H1 (cell line): ENCODE results near the gene SEMA3G. TPM values are rescaled to one million over a fixed set of nuclear protein-coding genes. Genes with fewer than 3 reads are reported as not detected.

ENCODE experiments used
- CTCF ChIA-PET: fragments of 300-600 bp; sonication (Branson Sonifier 250); formaldehyde crosslinking; loops from one replicate; lab custom pipeline; 2021; ENCODE audit not compliant: partially characterized antibody; lab: Charles Lee
- POLR2A ChIA-PET: fragments of 300-600 bp; sonication (Branson Sonifier 250); formaldehyde crosslinking; loops from one replicate; lab custom pipeline; 2021; ENCODE audit warnings: inconsistent platforms; ENCODE audit not compliant: partially characterized antibody; lab: Charles Lee
- DNase-seq, 2 experiments: peaks; one replicate each; pipeline versions ENCODE4 v3.0.0 to v3.0.0-alpha.2; 2010 to 2022; ENCODE audit warnings: low spot score in 2 of 2, low read depth in 1 of 2, mixed read lengths in 1 of 2
- FAIRE-seq: peaks from 2 replicates; lab custom pipeline; 2011; peaks lifted over from hg19 to GRCh38; lab: Jason Lieb, UNC
- H2AFZ ChIP-seq: 2 replicates; pipeline ENCODE4 v1.8.1; 2012; ENCODE audit warnings: low read length, inconsistent platforms
- H2AK5ac ChIP-seq: 2 replicates; pipeline ENCODE4 v1.6.1; 2013; ENCODE audit warnings: low read depth, low read length
- H2BK120ac ChIP-seq: replicated peaks from 2 replicates; pipeline ENCODE3; 2013; ENCODE audit warnings: low read depth, low read length, inconsistent platforms
- H2BK12ac ChIP-seq: 2 replicates; pipeline ENCODE4 v1.6.1; 2013; ENCODE audit warnings: low read depth, low read length
- H2BK15ac ChIP-seq: 2 replicates; pipeline ENCODE4 v1.6.1; 2013; ENCODE audit warnings: low read length
- H2BK20ac ChIP-seq: 2 replicates; pipeline ENCODE4 v1.6.1; 2013; ENCODE audit warnings: low read length
- H2BK5ac ChIP-seq: 2 replicates; pipeline ENCODE4 v1.6.1; 2013; ENCODE audit warnings: low read depth, low read length
- H3K14ac ChIP-seq: 2 replicates; pipeline ENCODE4 v1.6.1; 2013; ENCODE audit warnings: inconsistent platforms; ENCODE audit not compliant: insufficient read length
- H3K18ac ChIP-seq: 2 replicates; pipeline ENCODE4 v1.6.1; 2013; ENCODE audit warnings: low read length; ENCODE audit errors: extremely low read depth
- H3K23ac ChIP-seq: 2 replicates; pipeline ENCODE4 v1.6.1; 2013; ENCODE audit warnings: inconsistent platforms; ENCODE audit not compliant: insufficient read length
- H3K23me2 ChIP-seq: 2 replicates; pipeline ENCODE4 v1.6.1; 2013; ENCODE audit warnings: low read depth, low read length
- H3K27ac ChIP-seq: 2 replicates; pipeline ENCODE4 v1.6.1; 2011; ENCODE audit warnings: low read depth, low read length, inconsistent platforms
- H3K27me3 ChIP-seq, 4 experiments: replicated peaks in 1 of 4; 1 replicate in 1 of 4; 2 replicates in 3 of 4; pipeline versions ENCODE4 v1.6.1 to v1.8.1; 2011 to 2013; ENCODE audit warnings: low read length in 3 of 4, mild to moderate bottlenecking in 3 of 4, inconsistent platforms in 2 of 4, mixed read lengths in 2 of 4, moderate library complexity in 1 of 4; ENCODE audit not compliant: control insufficient read depth in 3 of 4, insufficient read depth in 3 of 4; ENCODE audit errors: extremely low read depth in 1 of 4
- H3K36me3 ChIP-seq, 4 experiments: 2 replicates each; pipeline versions ENCODE4 v1.6.1 to v1.8.1; 2011 to 2013; ENCODE audit warnings: mild to moderate bottlenecking in 4 of 4, low read length in 3 of 4, moderate library complexity in 2 of 4, control low read depth in 1 of 4, inconsistent platforms in 1 of 4; ENCODE audit not compliant: insufficient read depth in 4 of 4, control insufficient read depth in 2 of 4
- H3K4ac ChIP-seq: replicated peaks from 2 replicates; pipeline ENCODE3; 2013; ENCODE audit warnings: low read length, low read depth, mixed read lengths, inconsistent platforms; ENCODE audit not compliant: insufficient read length
- H3K4me1 ChIP-seq, 4 experiments: replicated peaks in 1 of 4; 1 replicate in 1 of 4; 2 replicates in 3 of 4; pipeline versions ENCODE4 v1.6.1 to v1.8.1; 2011 to 2013; ENCODE audit warnings: low read length in 3 of 4, inconsistent platforms in 2 of 4, mixed read lengths in 1 of 4; ENCODE audit not compliant: insufficient read depth in 4 of 4, control insufficient read depth in 3 of 4
- H3K4me2 ChIP-seq, 2 experiments: 2 replicates each; pipeline versions ENCODE4 v1.6.1 to v1.8.1; 2011 to 2013; ENCODE audit warnings: low read depth in 2 of 2, low read length in 2 of 2, control low read depth in 1 of 2, inconsistent platforms in 1 of 2, mild to moderate bottlenecking in 1 of 2; ENCODE audit not compliant: insufficient read depth in 1 of 2
- H3K4me3 ChIP-seq, 4 experiments: fragments of 200-600, 300-600 bp in 1 of 4; sonication (generic), shearing (Covaris generic), sonication (Bioruptor Twin) in 1 of 4; 2 replicates each; pipeline versions ENCODE4 v1.5.1 to v1.8.1; 2011 to 2016; ENCODE audit warnings: low read length in 4 of 4, low read depth in 3 of 4, control low read depth in 2 of 4, inconsistent platforms in 2 of 4, mild to moderate bottlenecking in 2 of 4, mixed read lengths in 1 of 4, moderate library complexity in 1 of 4; ENCODE audit not compliant: insufficient read depth in 2 of 4; ENCODE audit errors: extremely low read depth in 1 of 4
- H3K56ac ChIP-seq: replicated peaks from 2 replicates; pipeline ENCODE3; 2013; ENCODE audit warnings: low read depth, mild to moderate bottlenecking, mixed read lengths, low read length, inconsistent platforms; ENCODE audit not compliant: insufficient read length
- H3K79me1 ChIP-seq: 2 replicates; pipeline ENCODE4 v1.6.1; 2013; ENCODE audit warnings: low read depth, low read length, control low read depth
- H3K79me2 ChIP-seq, 2 experiments: 2 replicates each; pipeline versions ENCODE4 v1.6.1 to v1.8.1; 2012 to 2013; ENCODE audit warnings: low read length in 2 of 2, mild to moderate bottlenecking in 2 of 2, inconsistent platforms in 1 of 2; ENCODE audit not compliant: insufficient read depth in 2 of 2, control insufficient read depth in 1 of 2
- H3K9ac ChIP-seq, 4 experiments: replicated peaks in 1 of 4; 1 replicate in 1 of 4; 2 replicates in 3 of 4; pipeline versions ENCODE4 v1.6.1 to v1.8.1; 2011 to 2013; ENCODE audit warnings: low read depth in 3 of 4, low read length in 3 of 4, control low read depth in 2 of 4, mild to moderate bottlenecking in 2 of 4, moderate library complexity in 2 of 4, inconsistent platforms in 1 of 4; ENCODE audit errors: extremely low read depth in 1 of 4
- H3K9me3 ChIP-seq, 2 experiments: 2 replicates each; pipeline versions ENCODE4 v1.6.1 to v1.8.1; 2012 to 2013; ENCODE audit warnings: mild to moderate bottlenecking in 2 of 2, moderate library complexity in 2 of 2, control low read depth in 1 of 2, inconsistent platforms in 1 of 2, low read depth in 1 of 2, low read length in 1 of 2, mixed read lengths in 1 of 2; ENCODE audit not compliant: insufficient read depth in 2 of 2
- H4K20me1 ChIP-seq, 2 experiments: replicated peaks in 1 of 2; 2 replicates each; pipeline versions ENCODE3 to v1.8.1; 2011 to 2013; ENCODE audit warnings: inconsistent platforms in 2 of 2, low read length in 2 of 2, mild to moderate bottlenecking in 1 of 2; ENCODE audit not compliant: insufficient read depth in 2 of 2, control insufficient read depth in 1 of 2
- H4K5ac ChIP-seq: 2 replicates; pipeline ENCODE4 v1.6.1; 2013; ENCODE audit warnings: low read length, low read depth, mixed read lengths, inconsistent platforms; ENCODE audit not compliant: insufficient read length
- H4K8ac ChIP-seq: 2 replicates; pipeline ENCODE4 v1.8.0; 2013; ENCODE audit warnings: mild to moderate bottlenecking, moderate library complexity, low read length, inconsistent platforms; ENCODE audit not compliant: insufficient read depth; ENCODE audit errors: extremely low read depth
- H4K91ac ChIP-seq: replicated peaks from 2 replicates; pipeline ENCODE3; 2013; ENCODE audit warnings: low read length, mixed read lengths, inconsistent platforms; ENCODE audit not compliant: insufficient read length
- GABPA ChIP-seq: IDR thresholded peaks from 2 replicates; pipeline ENCODE4 v1.6.1; 2011; ENCODE audit warnings: mild to moderate bottlenecking, low read length, moderate library complexity, borderline replicate concordance; ENCODE audit not compliant: insufficient read depth
- SP1 ChIP-seq: IDR thresholded peaks from 2 replicates; pipeline ENCODE4 v1.6.1; 2011; ENCODE audit warnings: low read depth, low read length
- WGBS, 2 experiments: shearing (Covaris generic) in 1 of 2; methylation state at CpG; one replicate each; pipeline versions ENCODE4 v1.1.6 to v1.1.7; 2013 to 2015; ENCODE audit warnings: low lambda C conversion rate in 2 of 2, mixed read lengths in 2 of 2, inconsistent platforms in 1 of 2, low coverage in 1 of 2, missing lambda C conversion rate in 1 of 2; ENCODE audit not compliant: insufficient replicate concordance in 2 of 2, insufficient coverage in 1 of 2, insufficient read length in 1 of 2; ENCODE audit errors: extremely low coverage in 1 of 2, missing lambda C conversion rate in 1 of 2; 5-methylcytosine and 5-hydroxymethylcytosine counted together
- polyA plus RNA-seq, 7 experiments: library from polyadenylated mRNA; depleted of rRNA in 3 of 7; stranded (reverse) in 5 of 7; unstranded in 2 of 7; fragments of >200 nt in 5 of 7; fragments of 200-250 nt in 2 of 7; gene quantifications; 1 replicate in 5 of 7; 2 replicates in 1 of 7; 4 replicates in 1 of 7; pipeline versions ENCODE4 v1.2.1 to v1.2.3, GENCODE V29; 2011 to 2013; ENCODE audit warnings: missing spikeins in 2 of 7, mixed read lengths in 2 of 7
- total RNA-seq: library from RNA; stranded (reverse); fragmentation: NEBNext Ultra II Directional; extraction: Animal tissue kit (Norgen Biotek cat#: 25700); gene quantifications from 2 replicates; pipeline ENCODE4 v1.2.1, GENCODE V29; 2021

The SEMA3G gene
- total and polyA plus RNA-seq, 2 of the 8 experiments (the other 6 are each of a cell fraction or from before 2014, with no cell fraction given), result 0.95 to 1.5 TPM

- H2BK120ac ChIP-seq, result no peak overlapping the region
- no peak overlapping the region for H3K56ac ChIP-seq
- no peak overlapping the region for H3K4ac ChIP-seq
- H4K91ac ChIP-seq, result no peak overlapping the region
- H3K27ac ChIP-seq, result no peak overlapping the region
- H3K36me3 ChIP-seq, result no peaks in the 10 kb centered on the region
- H3K9ac ChIP-seq, result no peak overlapping the region
- no peak overlapping the region for H3K14ac ChIP-seq
- WGBS, 2 experiments, result 87% methylated on average over 9 of the region's 9 CpGs; no CpG with 5 or more reads in 1 of the 2 experiments
- H4K8ac ChIP-seq, result no peak overlapping the region
- H3K18ac ChIP-seq, result no peak overlapping the region; the same call in 1 of the 2 replicates
- no peak for FAIRE-seq
- no peak overlapping the region for H3K23ac ChIP-seq
- H4K20me1 ChIP-seq, result no peaks in the 10 kb centered on the region
- no peaks in the 10 kb centered on the region for H3K79me2 ChIP-seq
- H4K5ac ChIP-seq, result no peak overlapping the region
- H2BK20ac ChIP-seq, result no peak overlapping the region
- no peak overlapping the region for H2BK12ac ChIP-seq
- DNase-seq, result no peak
- no peaks in the 10 kb centered on the region for H3K79me1 ChIP-seq
- H3K27me3 ChIP-seq, result no peaks in the 10 kb centered on the region
- peaks cover 0 to 2% (median 0%) of the 10 kb centered on the region in 4 experiments; a peak in 1 of 7 replicates for H3K4me1 ChIP-seq
- no peaks in the 10 kb centered on the region for H3K9me3 ChIP-seq
- no peak overlapping the region for H2AFZ ChIP-seq
- no peak overlapping the region for H2BK5ac ChIP-seq
- ChIA-PET CTCF (interaction anchor here (0.9 to 1.4 kb wide), 4 partner anchors 22 to 203 kb away, joined by 3 to 4 read pairs (median 4); no protein-coding TSS in a partner anchor), POLR2A (interaction anchor here (10.5 kb wide), 1 partner anchor 12 kb away, joined by 112 read pairs; the partner anchor contains the start of gene SEMA3G)
- no peak overlapping the region for H3K4me2 ChIP-seq
- no peak overlapping the region for H3K4me3 ChIP-seq
- TF ChIP-seq SP1, result no peak
- TF ChIP-seq GABPA, result no peak
- no peaks in the 10 kb centered on the region for H3K23me2 ChIP-seq
- no peak overlapping the region for H2BK15ac ChIP-seq
- H2AK5ac ChIP-seq, result no peak overlapping the region
Observed at GRCh38 chr3:52434491-52435115, 10.3 kb downstream of the SEMA3G start.
